WERI-Rb-1 (cell line): ENCODE results near the gene ATP8A2.
A peak's percentile ranks its signal among the peaks of the same experiment; 100 is the strongest.

Experiments
- DNase-seq: peaks from one replicate; pipeline ENCODE4 v3.0.0-alpha.2; 2020
- H3K27ac ChIP-seq: fragments of 250-450 bp; sonication (Bioruptor Pico); 2 replicates; pipeline ENCODE4 v1.5.1; 2020; ENCODE audit warnings: mild to moderate bottlenecking, moderate library complexity
- H3K27me3 ChIP-seq: fragments of 250-450 bp; sonication (Bioruptor Pico); 2 replicates; pipeline ENCODE4 v1.5.1; 2021; ENCODE audit warnings: mild to moderate bottlenecking, low read depth, moderate library complexity; ENCODE audit not compliant: insufficient read depth, severe bottlenecking
- H3K36me3 ChIP-seq: fragments of 250-450 bp; sonication (Bioruptor Pico); 2 replicates; pipeline ENCODE4 v1.5.1; 2020; ENCODE audit warnings: mild to moderate bottlenecking, moderate library complexity
- H3K4me3 ChIP-seq: 2 replicates; pipeline ENCODE4 v1.5.1; 2011; ENCODE audit warnings: low read depth, mild to moderate bottlenecking, control low read depth, low read length
- H3K9me3 ChIP-seq: fragments of 250-450 bp; sonication (Bioruptor Pico); 2 replicates; pipeline ENCODE4 v1.5.1; 2021; ENCODE audit warnings: mild to moderate bottlenecking, moderate library complexity; ENCODE audit not compliant: severe bottlenecking
- CTCF ChIP-seq: IDR thresholded peaks from 2 replicates; pipeline ENCODE4 v1.5.1; 2011; ENCODE audit warnings: low read depth, mild to moderate bottlenecking, control low read depth, inconsistent platforms, low read length

Gene ATP8A2

DNA sequence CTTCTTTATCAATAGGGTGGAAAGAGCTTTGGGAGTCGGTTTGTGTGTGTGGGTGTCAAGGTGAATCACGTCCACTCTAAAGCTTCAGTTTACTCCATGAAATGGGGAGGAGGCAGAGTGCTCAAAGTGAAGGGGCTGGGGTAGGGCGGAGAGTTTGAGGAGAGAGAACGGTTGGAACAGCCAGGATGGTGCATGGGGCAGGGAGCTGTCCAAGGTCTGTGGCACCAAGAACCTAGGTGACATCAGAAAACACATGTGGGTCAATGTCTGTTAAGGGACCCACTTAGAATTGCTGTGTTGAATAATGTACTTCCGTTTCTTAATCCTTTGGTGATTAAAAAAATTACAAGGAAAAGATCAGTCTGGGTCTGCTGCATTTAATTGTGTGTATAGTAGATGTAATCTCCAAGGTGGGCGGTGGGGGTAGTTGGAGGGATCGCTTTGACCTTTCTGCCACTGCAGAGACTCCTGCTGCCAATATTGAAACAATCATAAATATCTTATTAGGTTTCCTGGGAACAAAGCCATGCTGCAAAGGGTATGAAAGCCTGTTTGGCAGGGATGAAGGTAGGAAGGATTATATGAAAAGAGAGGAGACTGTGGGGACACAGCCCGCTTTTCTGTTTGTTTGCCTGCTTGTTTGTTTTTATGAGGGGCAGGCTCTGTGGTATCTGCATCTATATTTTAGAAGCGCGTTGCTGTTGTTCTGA lies 122.3 kb downstream of the ATP8A2 start:
- peak overlapping the region; percentile 74 for H3K27ac ChIP-seq
- peak; percentile 63 for DNase-seq
- no peaks in the 10 kb centered on the region for H3K36me3 ChIP-seq
- H3K27me3 ChIP-seq = no peaks in the 10 kb centered on the region
- H3K4me3 ChIP-seq = no peak overlapping the region
- TF ChIP-seq CTCF = no peak
- H3K9me3 ChIP-seq = no peaks in the 10 kb centered on the region

GRCh38 chr13:25494698-25495411 lies 123.1 kb downstream of the ATP8A2 start:
- H3K27me3 ChIP-seq = no peaks in the 10 kb centered on the region
- TF ChIP-seq CTCF = peak; percentile 76
- no peak overlapping the region for H3K4me3 ChIP-seq

DNA sequence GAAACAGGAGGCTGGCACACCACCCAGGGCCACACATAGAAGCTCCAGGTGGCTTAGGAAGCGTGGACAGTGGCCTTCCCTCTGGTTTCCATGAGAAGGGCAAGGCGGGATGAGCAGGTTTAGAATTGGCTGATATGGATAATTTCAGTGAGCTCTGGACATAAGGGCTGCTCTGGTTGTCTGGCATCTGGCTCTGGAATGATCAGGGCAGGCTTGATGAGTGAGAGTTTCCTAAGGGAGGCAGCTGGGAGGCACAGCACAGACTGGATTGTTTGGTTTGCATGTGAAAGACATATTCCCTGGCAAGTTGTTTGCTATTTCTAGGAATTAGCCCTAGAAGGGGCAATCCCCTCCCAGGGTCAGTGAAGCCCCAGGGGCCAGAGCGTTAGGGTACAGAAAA lies 129.5 kb downstream of the ATP8A2 start:
- no peak for TF ChIP-seq CTCF
- no peaks in the 10 kb centered on the region for H3K36me3 ChIP-seq
- H3K27me3 ChIP-seq = no peaks in the 10 kb centered on the region

More at GRCh38 chr13:25494698-25495411, 123.1 kb downstream of the ATP8A2 start:
- peak overlapping the region; percentile 74 for H3K27ac ChIP-seq
- DNase-seq = peak; percentile 74
- H3K9me3 ChIP-seq = no peaks in the 10 kb centered on the region
- no peaks in the 10 kb centered on the region for H3K36me3 ChIP-seq

DNA sequence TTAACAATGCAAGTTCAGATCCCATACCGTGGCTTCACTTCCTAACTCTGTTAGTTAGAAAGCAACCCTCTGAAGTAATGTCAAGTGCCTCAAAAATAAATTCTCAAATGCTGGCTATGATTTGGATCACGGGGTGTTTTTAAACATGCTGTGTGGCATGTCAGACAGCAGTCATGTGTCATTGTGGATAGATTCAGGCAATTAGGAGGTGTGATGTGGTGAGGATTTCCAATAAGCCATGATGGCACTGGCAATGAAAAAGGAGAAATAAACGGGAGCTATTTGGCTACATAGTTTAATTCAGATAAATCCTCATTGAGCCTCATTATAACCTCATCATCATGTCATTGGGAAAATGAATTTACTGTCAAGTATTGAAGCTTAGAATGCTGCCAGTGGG lies 130.3 kb downstream of the ATP8A2 start:
- H3K27me3 ChIP-seq = no peaks in the 10 kb centered on the region

More for the DNA sequence above, 129.5 kb downstream of the ATP8A2 start:
- peak; percentile 44 for DNase-seq
- no peak overlapping the region for H3K27ac ChIP-seq
- no peaks in the 10 kb centered on the region for H3K9me3 ChIP-seq
- no peak overlapping the region for H3K4me3 ChIP-seq

GRCh38 chr13:25502551-25502950 lies 130.8 kb downstream of the ATP8A2 start:
- Histone ChIP-seq H3K27me3 (no peaks in the 10 kb centered on the region), H3K4me3 (no peak overlapping the region)

More for the DNA sequence above, 130.3 kb downstream of the ATP8A2 start:
- TF ChIP-seq CTCF = no peak
- H3K27ac ChIP-seq = no peak overlapping the region
- no peaks in the 10 kb centered on the region for H3K36me3 ChIP-seq
- H3K4me3 ChIP-seq = no peak overlapping the region
- DNase-seq = no peak
- no peaks in the 10 kb centered on the region for H3K9me3 ChIP-seq

More at GRCh38 chr13:25502551-25502950, 130.8 kb downstream of the ATP8A2 start:
- no peak overlapping the region for H3K27ac ChIP-seq
- H3K36me3 ChIP-seq = no peaks in the 10 kb centered on the region
- H3K9me3 ChIP-seq = no peaks in the 10 kb centered on the region
- TF ChIP-seq CTCF = no peak
- no peak for DNase-seq
